Liver (tissue), 9 donors: Measurements from ENCODE around the gene NRG2. TPM values are rescaled to one million over a fixed set of nuclear protein-coding genes. Genes with fewer than 3 reads are reported as not detected.

ENCODE experiments used
- DNase-seq: peaks from one replicate; pipeline ENCODE4 v3.0.0-alpha.2; 2017; ENCODE audit warnings: low spot score
- H3K27ac ChIP-seq, 2 donors: one replicate each; pipeline ENCODE4 v1.7.0; 2013; ENCODE audit warnings: inconsistent platforms in 2 of 2, low read length in 2 of 2, control low read depth in 1 of 2, low read depth in 1 of 2, mild to moderate bottlenecking in 1 of 2
- H3K27me3 ChIP-seq, 4 donors: one replicate each; pipeline versions ENCODE4 v1.6.1 to v1.7.0; 2013; ENCODE audit warnings: low read length in 3 of 4, inconsistent platforms in 1 of 4, mild to moderate bottlenecking in 1 of 4, moderate library complexity in 1 of 4; ENCODE audit not compliant: control insufficient read depth in 4 of 4, insufficient read depth in 4 of 4
- H3K36me3 ChIP-seq, 4 donors: one replicate each; pipeline versions ENCODE4 v1.6.1 to v1.7.0; 2013; ENCODE audit warnings: low read length in 3 of 4, mild to moderate bottlenecking in 3 of 4, low read depth in 1 of 4, moderate library complexity in 1 of 4; ENCODE audit not compliant: control insufficient read depth in 4 of 4, insufficient read depth in 3 of 4
- H3K4me1 ChIP-seq, 4 donors: one replicate each; pipeline versions ENCODE4 v1.6.1 to v1.7.0; 2013; ENCODE audit warnings: low read length in 3 of 4, mild to moderate bottlenecking in 3 of 4, moderate library complexity in 1 of 4; ENCODE audit not compliant: control insufficient read depth in 4 of 4, insufficient read depth in 4 of 4
- H3K4me3 ChIP-seq, 3 donors: one replicate each; pipeline versions ENCODE4 v1.6.1 to v1.7.0; 2013; ENCODE audit warnings: low read length in 3 of 3, control low read depth in 1 of 3, low read depth in 1 of 3, mild to moderate bottlenecking in 1 of 3
- H3K9ac ChIP-seq, 2 donors: one replicate each; pipeline ENCODE4 v1.7.0; 2013; ENCODE audit warnings: low read length in 2 of 2, mild to moderate bottlenecking in 2 of 2, moderate library complexity in 2 of 2, control low read depth in 1 of 2, low read depth in 1 of 2
- H3K9me3 ChIP-seq, 4 donors: one replicate each; pipeline versions ENCODE4 v1.6.1 to v1.7.0; 2013; ENCODE audit warnings: low read length in 3 of 4; ENCODE audit not compliant: control insufficient read depth in 4 of 4
- EGR1 ChIP-seq, 2 donors: IDR thresholded peaks; 2 replicates each; pipeline ENCODE4 v1.6.1; 2016 to 2018; ENCODE audit warnings: antibody characterized with exemption in 2 of 2, low read depth in 2 of 2
- GABPA ChIP-seq, 2 donors: IDR thresholded peaks in 1 of 2; conservative IDR thresholded peaks in 1 of 2; 2 replicates each; pipeline ENCODE4 v1.6.1; 2016; ENCODE audit warnings: antibody characterized with exemption in 2 of 2, mild to moderate bottlenecking in 1 of 2, moderate library complexity in 1 of 2
- HNF4A ChIP-seq, 2 donors: conservative IDR thresholded peaks; 2 replicates each; pipeline ENCODE4 v1.6.1; 2016; ENCODE audit warnings: antibody characterized with exemption in 2 of 2, mild to moderate bottlenecking in 2 of 2
- HNF4G ChIP-seq: IDR thresholded peaks from 2 replicates; pipeline ENCODE4 v1.6.1; 2016; ENCODE audit warnings: antibody characterized with exemption
- JUND ChIP-seq, 2 donors: IDR thresholded peaks; 2 replicates each; pipeline ENCODE4 v1.6.1; 2016; ENCODE audit warnings: antibody characterized with exemption in 2 of 2
- NR2F2 ChIP-seq: IDR thresholded peaks from 2 replicates; pipeline ENCODE4 v1.6.1; 2016; ENCODE audit warnings: antibody characterized with exemption
- RAD21 ChIP-seq, 2 donors: IDR thresholded peaks; 2 replicates each; pipeline ENCODE4 v1.6.1; 2016; ENCODE audit warnings: antibody characterized with exemption in 2 of 2, mild to moderate bottlenecking in 2 of 2
- RXRA ChIP-seq, 2 donors: IDR thresholded peaks; 2 replicates each; pipeline ENCODE4 v1.6.1; 2017 to 2018; ENCODE audit warnings: antibody characterized with exemption in 2 of 2, mild to moderate bottlenecking in 1 of 2
- TAF1 ChIP-seq: conservative IDR thresholded peaks from 2 replicates; pipeline ENCODE4 v1.6.1; 2016; ENCODE audit warnings: antibody characterized with exemption, mild to moderate bottlenecking
- YY1 ChIP-seq: IDR thresholded peaks from 2 replicates; pipeline ENCODE4 v1.6.1; 2016; ENCODE audit warnings: antibody characterized with exemption, mild to moderate bottlenecking
- WGBS: extraction: QIAGEN DNeasy Blood & Tissue Kit; methylation state at CpG from one replicate; pipeline ENCODE4 v1.1.7; 2013; 5-methylcytosine and 5-hydroxymethylcytosine counted together
- polyA plus RNA-seq, 2 donors: library from polyadenylated mRNA; stranded (reverse) in 1 of 2; unstranded in 1 of 2; fragments of 200-250 nt in 1 of 2; fragments of >200 nt in 1 of 2; fragmentation: Nextera tagmentation in 1 of 2; extraction: Ambion mirVana in 1 of 2; gene quantifications; one replicate each; pipeline versions ENCODE4 v1.2.1 to v1.2.3, GENCODE V29; 2013 to 2015
- total RNA-seq, 2 donors: library from RNA; depleted of rRNA; stranded (reverse); fragments of >200 nt; gene quantifications; one replicate each; pipeline ENCODE4 v1.2.3, GENCODE V29; 2014
- TF ChIP-seq, protein P1 (sequence below): IDR thresholded peaks from 2 replicates; pipeline ENCODE4 v1.6.1; 2016; ENCODE audit warnings: antibody characterized with exemption
- TF ChIP-seq, protein P2 (sequence below): IDR thresholded peaks from 2 replicates; pipeline ENCODE4 v1.6.1; 2016; ENCODE audit warnings: antibody characterized with exemption
- TF ChIP-seq, protein P3 (sequence below): IDR thresholded peaks from 2 replicates; pipeline ENCODE4 v1.6.1; 2016; ENCODE audit warnings: antibody characterized with exemption
- TF ChIP-seq, protein P4 (sequence below): fragments of 150-350 bp; IDR thresholded peaks from 2 replicates; pipeline ENCODE4 v1.5.1; 2017; ENCODE audit warnings: improper control_type of control experiment, low read depth, low read length; ENCODE audit not compliant: missing input control
- donor health status: healthy.
- donor health status: healthy.
- donor health status: healthy.
- donor health status: healthy.
- donor health status: healthy.

NRG2 gene
- total and polyA plus RNA-seq, 4 donors, result 0.07 to 0.08 TPM; not detected in 2

DNA sequence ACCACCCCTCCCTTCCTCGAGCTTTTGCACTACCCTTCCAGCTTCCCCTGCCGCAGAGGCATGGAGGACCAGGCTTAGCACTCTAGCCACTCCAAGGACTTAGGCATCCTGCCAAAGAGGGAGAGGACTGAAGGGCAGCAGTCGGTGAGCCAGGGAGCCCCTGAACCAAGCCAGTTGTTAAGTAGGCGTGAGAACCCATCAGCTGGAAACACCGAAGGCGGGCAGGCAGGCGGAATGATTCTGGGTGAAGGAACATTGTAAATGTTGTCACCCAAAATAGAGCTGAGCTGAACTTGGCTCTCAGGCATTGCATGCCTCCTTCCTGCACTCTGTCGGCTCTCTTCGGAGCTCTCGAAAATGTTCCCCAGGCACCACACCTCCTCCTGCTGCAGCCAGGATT, 42.8 kb downstream of the NRG2 start:
- no peak for DNase-seq
- Histone ChIP-seq H3K36me3 (no peaks in the 10 kb centered on the region), H3K4me3 (no peak overlapping the region), H3K4me1 (no peaks in the 10 kb centered on the region), H3K9ac (no peak overlapping the region), H3K9me3 (no peaks in the 10 kb centered on the region), H3K27ac (no peak overlapping the region), H3K27me3 (peaks cover 0 to 2% (median 0%) of the 10 kb centered on the region in 4 donors)
- WGBS, result 82% methylated on average over 10 of the region's 10 CpGs
- TF ChIP-seq, protein P1, sequence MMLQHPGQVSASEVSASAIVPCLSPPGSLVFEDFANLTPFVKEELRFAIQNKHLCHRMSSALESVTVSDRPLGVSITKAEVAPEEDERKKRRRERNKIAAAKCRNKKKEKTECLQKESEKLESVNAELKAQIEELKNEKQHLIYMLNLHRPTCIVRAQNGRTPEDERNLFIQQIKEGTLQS, result no peak
- TF ChIP-seq RAD21 (IDR thresholded peaks at IDR 0.05) (no peak), YY1 (no peak), HNF4G (no peak), RXRA (IDR thresholded peaks at IDR 0.05) (no peak), JUND (IDR thresholded peaks at IDR 0.05) (no peak), TAF1 (no peak)
- TF ChIP-seq, protein P2, sequence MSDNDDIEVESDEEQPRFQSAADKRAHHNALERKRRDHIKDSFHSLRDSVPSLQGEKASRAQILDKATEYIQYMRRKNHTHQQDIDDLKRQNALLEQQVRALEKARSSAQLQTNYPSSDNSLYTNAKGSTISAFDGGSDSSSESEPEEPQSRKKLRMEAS, result no peak
- TF ChIP-seq, protein P3, sequence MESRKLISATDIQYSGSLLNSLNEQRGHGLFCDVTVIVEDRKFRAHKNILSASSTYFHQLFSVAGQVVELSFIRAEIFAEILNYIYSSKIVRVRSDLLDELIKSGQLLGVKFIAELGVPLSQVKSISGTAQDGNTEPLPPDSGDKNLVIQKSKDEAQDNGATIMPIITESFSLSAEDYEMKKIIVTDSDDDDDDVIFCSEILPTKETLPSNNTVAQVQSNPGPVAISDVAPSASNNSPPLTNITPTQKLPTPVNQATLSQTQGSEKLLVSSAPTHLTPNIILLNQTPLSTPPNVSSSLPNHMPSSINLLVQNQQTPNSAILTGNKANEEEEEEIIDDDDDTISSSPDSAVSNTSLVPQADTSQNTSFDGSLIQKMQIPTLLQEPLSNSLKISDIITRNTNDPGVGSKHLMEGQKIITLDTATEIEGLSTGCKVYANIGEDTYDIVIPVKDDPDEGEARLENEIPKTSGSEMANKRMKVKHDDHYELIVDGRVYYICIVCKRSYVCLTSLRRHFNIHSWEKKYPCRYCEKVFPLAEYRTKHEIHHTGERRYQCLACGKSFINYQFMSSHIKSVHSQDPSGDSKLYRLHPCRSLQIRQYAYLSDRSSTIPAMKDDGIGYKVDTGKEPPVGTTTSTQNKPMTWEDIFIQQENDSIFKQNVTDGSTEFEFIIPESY, result no peak
- TF ChIP-seq, protein P4, sequence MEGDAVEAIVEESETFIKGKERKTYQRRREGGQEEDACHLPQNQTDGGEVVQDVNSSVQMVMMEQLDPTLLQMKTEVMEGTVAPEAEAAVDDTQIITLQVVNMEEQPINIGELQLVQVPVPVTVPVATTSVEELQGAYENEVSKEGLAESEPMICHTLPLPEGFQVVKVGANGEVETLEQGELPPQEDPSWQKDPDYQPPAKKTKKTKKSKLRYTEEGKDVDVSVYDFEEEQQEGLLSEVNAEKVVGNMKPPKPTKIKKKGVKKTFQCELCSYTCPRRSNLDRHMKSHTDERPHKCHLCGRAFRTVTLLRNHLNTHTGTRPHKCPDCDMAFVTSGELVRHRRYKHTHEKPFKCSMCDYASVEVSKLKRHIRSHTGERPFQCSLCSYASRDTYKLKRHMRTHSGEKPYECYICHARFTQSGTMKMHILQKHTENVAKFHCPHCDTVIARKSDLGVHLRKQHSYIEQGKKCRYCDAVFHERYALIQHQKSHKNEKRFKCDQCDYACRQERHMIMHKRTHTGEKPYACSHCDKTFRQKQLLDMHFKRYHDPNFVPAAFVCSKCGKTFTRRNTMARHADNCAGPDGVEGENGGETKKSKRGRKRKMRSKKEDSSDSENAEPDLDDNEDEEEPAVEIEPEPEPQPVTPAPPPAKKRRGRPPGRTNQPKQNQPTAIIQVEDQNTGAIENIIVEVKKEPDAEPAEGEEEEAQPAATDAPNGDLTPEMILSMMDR, result no peak

DNA sequence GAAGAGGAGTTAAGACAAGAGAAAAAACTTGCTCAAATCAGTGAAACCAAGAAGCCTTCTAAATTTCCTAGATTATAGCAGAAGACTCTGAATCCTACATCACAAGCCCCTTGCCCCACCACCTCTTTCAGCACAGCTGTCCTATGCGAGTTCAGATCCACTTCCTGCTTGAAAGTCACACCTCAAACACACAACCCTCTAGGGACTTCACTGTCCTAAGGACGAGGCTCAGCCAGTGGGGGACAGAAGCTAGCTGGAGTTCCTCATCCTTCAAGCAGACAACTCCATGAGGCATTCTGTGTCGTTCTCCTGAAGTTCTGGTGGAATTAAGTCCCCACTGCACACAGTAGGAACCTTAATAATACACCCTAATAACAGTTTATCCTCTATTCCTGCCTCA, 44.3 kb downstream of the NRG2 start:
- no peak for DNase-seq
- WGBS, result 71% methylated on average over 3 of the region's 3 CpGs
- H3K27ac ChIP-seq, result no peak overlapping the region
- H3K9me3 ChIP-seq, result no peaks in the 10 kb centered on the region
- peaks cover 0 to 8% (median 0%) of the 10 kb centered on the region in 4 donors for H3K27me3 ChIP-seq
- no peaks in the 10 kb centered on the region for H3K36me3 ChIP-seq
- TF ChIP-seq NR2F2, result no peak
- no peak overlapping the region for H3K9ac ChIP-seq
- H3K4me3 ChIP-seq, result no peak overlapping the region
- H3K4me1 ChIP-seq, result no peaks in the 10 kb centered on the region

DNA sequence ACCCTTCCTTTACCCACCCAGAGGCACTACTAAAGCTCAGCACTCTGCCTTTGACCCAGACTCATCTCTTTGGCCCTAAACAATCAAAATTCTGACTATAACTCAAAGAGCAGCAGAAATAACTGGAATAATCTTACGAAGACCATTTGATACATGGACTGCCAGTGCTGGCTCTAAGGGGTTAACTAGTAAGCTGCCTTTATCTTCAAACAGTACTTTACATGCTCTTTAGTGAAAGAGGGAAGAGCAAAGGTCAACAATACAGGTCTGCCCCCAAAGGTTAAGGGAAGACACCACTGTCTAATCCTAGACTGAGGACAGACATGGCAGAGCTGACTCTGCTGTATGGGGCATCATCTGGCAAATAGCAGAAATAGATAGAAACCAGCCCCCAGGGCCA, 45.8 kb downstream of the NRG2 start:
- Histone ChIP-seq H3K4me3 (no peak overlapping the region), H3K9ac (no peak overlapping the region), H3K9me3 (no peaks in the 10 kb centered on the region), H3K27me3 (peaks cover 0 to 8% (median 0%) of the 10 kb centered on the region in 4 donors), H3K27ac (no peak overlapping the region), H3K4me1 (no peaks in the 10 kb centered on the region), H3K36me3 (no peaks in the 10 kb centered on the region)
- no peak for DNase-seq
- 98% methylated on average over 1 of the region's 1 CpG for WGBS
- TF ChIP-seq RAD21 (IDR thresholded peaks at IDR 0.05), result no peak
- TF ChIP-seq GABPA (IDR thresholded peaks at IDR 0.05 in 1 of 2, conservative IDR thresholded peaks at IDR 0.05 in 1 of 2), result no peak
- no peak for TF ChIP-seq HNF4A (conservative IDR thresholded peaks at IDR 0.05)
- TF ChIP-seq RXRA (IDR thresholded peaks at IDR 0.05), result no peak
- TF ChIP-seq, protein P4, result no peak
- TF ChIP-seq TAF1, result no peak
- TF ChIP-seq EGR1 (IDR thresholded peaks at IDR 0.05; ENCODE audit: low read depth in 2 of 2), result no peak
- TF ChIP-seq YY1, result no peak
